IMR-90 (cell line): ENCODE data around the gene IL37. TPM values are rescaled to one million over a fixed set of nuclear protein-coding genes. Genes with fewer than 3 reads are reported as not detected.

Experiments
- ATAC-seq: fragments of 200-7000 bp; cut with Tn5 transposase; 2 replicates; pipeline ENCODE4 v1.9.1; 2020; ENCODE audit warnings: low read depth, mild to moderate bottlenecking, moderate library complexity
- BruUV-seq: library from RNA; stranded (reverse); fragments of 400-500 nt; replicated peaks from 2 replicates; lab custom pipeline; 2021; lab: Mats Ljungman, UMichigan
- CTCF ChIA-PET: fragments of 300-600 bp; formaldehyde crosslinking; extraction: SDS; loops from one replicate; lab custom pipeline; 2021; ENCODE audit warnings: antibody characterized with exemption; lab: Yijun Ruan, JAX
- POLR2A ChIA-PET: fragments of 300-600 bp; sonication (Branson Sonifier 250); formaldehyde crosslinking; loops from one replicate; lab custom pipeline; 2022; ENCODE audit warnings: antibody characterized with exemption; ENCODE audit not compliant: unreplicated experiment; lab: Charles Lee
- DNase-seq: peaks from one replicate; pipeline ENCODE4 v3.0.0; 2013
- H2AFZ ChIP-seq: replicated peaks from 2 replicates; pipeline ENCODE3; 2013; ENCODE audit warnings: low read length, mild to moderate bottlenecking; ENCODE audit not compliant: poor library complexity
- H2AK5ac ChIP-seq: 2 replicates; pipeline ENCODE4 v1.6.1; 2013; ENCODE audit warnings: low read depth, low read length, inconsistent platforms
- H2AK9ac ChIP-seq: replicated peaks from 2 replicates; pipeline ENCODE3; 2013; ENCODE audit warnings: mild to moderate bottlenecking, low read depth, low read length, moderate library complexity; ENCODE audit not compliant: poor library complexity
- H2BK120ac ChIP-seq: 2 replicates; pipeline ENCODE4 v1.6.1; 2013; ENCODE audit warnings: low read depth, low read length, inconsistent platforms
- H2BK15ac ChIP-seq: 3 replicates; pipeline ENCODE4 v1.6.1; 2013; ENCODE audit warnings: low read depth, low read length, inconsistent platforms
- H2BK20ac ChIP-seq: 2 replicates; pipeline ENCODE4 v1.6.1; 2013; ENCODE audit warnings: low read depth, mild to moderate bottlenecking, inconsistent platforms, low read length, moderate library complexity
- H2BK5ac ChIP-seq: 2 replicates; pipeline ENCODE4 v1.6.1; 2013; ENCODE audit warnings: mild to moderate bottlenecking, low read depth, low read length, inconsistent platforms; ENCODE audit not compliant: poor library complexity, severe bottlenecking
- H3K14ac ChIP-seq: replicated peaks from 2 replicates; pipeline ENCODE4 v1.6.1; 2013; ENCODE audit warnings: low read depth, low read length, inconsistent platforms
- H3K18ac ChIP-seq: 2 replicates; pipeline ENCODE4 v1.6.1; 2013; ENCODE audit warnings: low read depth, low read length, control low read depth
- H3K23ac ChIP-seq: 2 replicates; pipeline ENCODE4 v1.6.1; 2013; ENCODE audit warnings: low read depth, low read length, inconsistent platforms
- H3K27ac ChIP-seq: 2 replicates; pipeline ENCODE4 v1.5.1; 2013; ENCODE audit warnings: mild to moderate bottlenecking, control low read depth, low read length; ENCODE audit not compliant: insufficient read depth
- H3K27me3 ChIP-seq: 2 replicates; pipeline ENCODE4 v1.6.1; 2013; ENCODE audit warnings: low read length; ENCODE audit not compliant: control insufficient read depth, insufficient read depth
- H3K36me3 ChIP-seq: 2 replicates; pipeline ENCODE4 v1.6.1; 2013; ENCODE audit warnings: low read length, mixed read lengths; ENCODE audit not compliant: control insufficient read depth, insufficient read depth
- H3K4ac ChIP-seq: 2 replicates; pipeline ENCODE4 v1.6.1; 2013; ENCODE audit warnings: low read depth, low read length, inconsistent platforms
- H3K4me1 ChIP-seq: 2 replicates; pipeline ENCODE4 v1.6.1; 2013; ENCODE audit warnings: low read length, mixed read lengths; ENCODE audit not compliant: control insufficient read depth, insufficient read depth
- H3K4me2 ChIP-seq: 2 replicates; pipeline ENCODE4 v1.6.1; 2013; ENCODE audit warnings: low read depth, mild to moderate bottlenecking, control low read depth, low read length, moderate library complexity
- H3K4me3 ChIP-seq: 2 replicates; pipeline ENCODE4 v1.5.1; 2013; ENCODE audit warnings: low read depth, mild to moderate bottlenecking, control low read depth, low read length, moderate library complexity; ENCODE audit not compliant: insufficient read depth
- H3K56ac ChIP-seq: 2 replicates; pipeline ENCODE4 v1.6.1; 2013; ENCODE audit warnings: low read length, inconsistent platforms; ENCODE audit not compliant: insufficient read depth; ENCODE audit errors: extremely low read depth
- H3K79me1 ChIP-seq, 2 experiments: 2 replicates each; pipeline ENCODE4 v1.6.1; 2013; ENCODE audit warnings: low read length in 2 of 2, inconsistent platforms in 1 of 2, low read depth in 1 of 2
- H3K9ac ChIP-seq: 2 replicates; pipeline ENCODE4 v1.6.1; 2013; ENCODE audit warnings: low read depth, low read length, control low read depth
- H3K9me1 ChIP-seq: 2 replicates; pipeline ENCODE4 v1.6.1; 2013; ENCODE audit warnings: low read length, inconsistent platforms; ENCODE audit not compliant: insufficient read depth
- H3K9me3 ChIP-seq: 2 replicates; pipeline ENCODE4 v1.6.1; 2013; ENCODE audit warnings: low read length; ENCODE audit not compliant: control insufficient read depth, insufficient read depth
- H4K20me1 ChIP-seq: 2 replicates; pipeline ENCODE4 v1.6.1; 2013; ENCODE audit warnings: low read length, inconsistent platforms; ENCODE audit not compliant: insufficient read depth
- H4K5ac ChIP-seq: 2 replicates; pipeline ENCODE4 v1.6.1; 2013; ENCODE audit warnings: mild to moderate bottlenecking, low read depth, low read length, control low read depth
- H4K8ac ChIP-seq, 2 experiments: 2 replicates each; pipeline ENCODE4 v1.6.1; 2013; ENCODE audit warnings: low read depth in 2 of 2, low read length in 2 of 2, control low read depth in 1 of 2, inconsistent platforms in 1 of 2
- H4K91ac ChIP-seq: 2 replicates; pipeline ENCODE4 v1.6.1; 2013; ENCODE audit warnings: low read depth, low read length, inconsistent platforms; ENCODE audit not compliant: insufficient read depth
- MAFK ChIP-seq: IDR thresholded peaks from 2 replicates; pipeline ENCODE4 v1.6.1; 2012; ENCODE audit warnings: low read depth, low read length, improper control_type of control experiment
- MXI1 ChIP-seq: IDR thresholded peaks from 2 replicates; pipeline ENCODE4 v1.6.1; 2012; ENCODE audit warnings: low read depth, mild to moderate bottlenecking, low read length, moderate library complexity, borderline replicate concordance
- POLR2A ChIP-seq: IDR thresholded peaks from 2 replicates; pipeline ENCODE4 v1.6.1; 2012; ENCODE audit warnings: mild to moderate bottlenecking, low read depth, low read length
- RCOR1 ChIP-seq: IDR thresholded peaks from 2 replicates; pipeline ENCODE4 v1.6.1; 2012; ENCODE audit warnings: mild to moderate bottlenecking, low read length, improper control_type of control experiment; ENCODE audit not compliant: insufficient replicate concordance
- WGBS, 2 experiments: methylation state at CpG; one replicate each; pipeline versions ENCODE4 v1.1.5 to v1.1.7; 2013; ENCODE audit warnings: missing lambda C conversion rate in 2 of 2; ENCODE audit not compliant: insufficient read length in 1 of 2; ENCODE audit errors: extremely low coverage in 2 of 2; 5-methylcytosine and 5-hydroxymethylcytosine counted together
- dilution Hi-C: fragments of 300-500 bp; cut with HindIII; formaldehyde crosslinking; loops from one replicate; pipeline ENCODE4 v1.14.3; 2018; ENCODE audit warnings: low sequenced_read_pairs; ENCODE audit not compliant: unreplicated experiment
- in situ Hi-C: fragments of 300-500 bp; cut with MboI; formaldehyde crosslinking; loops from 3 replicates; pipeline ENCODE4 v1.14.3; 2019; ENCODE audit warnings: low sequenced_read_pairs, inconsistent platforms, mixed read lengths
- intact Hi-C: fragments of 100-400 bp; cut with micrococcal nuclease; formaldehyde crosslinking; loops from 2 replicates; pipeline ENCODE4 v1.10.0; 2022
- polyA plus RNA-seq, 3 experiments: library from polyadenylated mRNA; depleted of rRNA; stranded (reverse); fragments of >200 nt; gene quantifications; 2 replicates each; pipeline ENCODE4 v1.2.3, GENCODE V29; 2012; ENCODE audit warnings: low replicate concordance in 1 of 3
- total RNA-seq: library from RNA; depleted of rRNA; stranded (reverse); fragments of >200 nt; gene quantifications from 2 replicates; pipeline ENCODE4 v1.2.3, GENCODE V29; 2012

IL37 gene
- total and polyA plus RNA-seq, 2 of the 4 experiments (the other 2 are of a cell fraction) = 0.15 TPM; not detected in 1

GRCh38 chr2:112939425-112939824, 28.5 kb downstream of the IL37 start:
- Histone ChIP-seq H3K9me3 (no peaks in the 10 kb centered on the region), H2BK5ac (no peak overlapping the region), H3K23ac (no peak overlapping the region), H2AFZ (no peak overlapping the region), H3K4me2 (no peak overlapping the region), H4K20me1 (no peaks in the 10 kb centered on the region), H2BK120ac (no peak overlapping the region), H4K8ac (no peak overlapping the region), H3K14ac (no peak overlapping the region), H4K91ac (no peak overlapping the region), H3K79me1 (no peaks in the 10 kb centered on the region), H3K56ac (no peak overlapping the region), H2BK20ac (no peak overlapping the region), H3K4me3 (no peak overlapping the region), H2BK15ac (no peak overlapping the region), H2AK9ac (no peak overlapping the region), H3K4me1 (no peaks in the 10 kb centered on the region), H3K27me3 (peaks cover 4% of the 10 kb centered on the region), H3K9ac (no peak overlapping the region), H2AK5ac (no peak overlapping the region), H3K27ac (no peak overlapping the region), H3K18ac (no peak overlapping the region), H4K5ac (no peak overlapping the region), H3K4ac (no peak overlapping the region), H3K36me3 (no peaks in the 10 kb centered on the region), H3K9me1 (no peaks in the 10 kb centered on the region)
- ATAC-seq (no peak), DNase-seq (no peak)
- TF ChIP-seq MXI1 (no peak), RCOR1 (no peak), MAFK (no peak), POLR2A (no peak)
- in situ Hi-C loops (no loop called here), dilution Hi-C loops (no loop called here), intact Hi-C loops (no loop called here)
- 83% methylated on average over 3 of the region's 5 CpGs; no CpG with 5 or more reads in 1 of the 2 experiments for WGBS, 2 experiments
- BruUV-seq = no TSS peak
- POLR2A ChIA-PET = no interaction called here
- CTCF ChIA-PET = interaction anchor here (1.4 to 4.2 kb wide), 3 partner anchors 10 to 189 kb away, joined by 3 to 90 read pairs (median 3); no protein-coding TSS in a partner anchor
